Cardiac muscle cell (in vitro differentiated cells and primary cell): ENCODE measurements around the gene ROR2. TPM values are rescaled to one million over a fixed set of nuclear protein-coding genes. Genes with fewer than 3 reads are reported as not detected.

Experiments
- DNase-seq, 2 donors: peaks; one replicate each; pipeline versions ENCODE4 v3.0.0 to v3.0.0-alpha.2; 2010 to 2017; ENCODE audit warnings: low read depth in 1 of 2, low spot score in 1 of 2
- H3K27ac ChIP-seq: fragments of 200-600 bp; sonication (generic); 2 replicates; pipeline ENCODE4 v1.5.1; 2016
- H3K27me3 ChIP-seq: fragments of 200-600 bp; sonication (generic); 2 replicates; pipeline ENCODE4 v1.6.0; 2016; ENCODE audit warnings: control low read depth
- H3K36me3 ChIP-seq: fragments of 200-600 bp; sonication (generic); 2 replicates; pipeline ENCODE4 v1.5.1; 2016; ENCODE audit warnings: control low read depth
- H3K4me1 ChIP-seq: fragments of 200-600 bp; sonication (generic); 2 replicates; pipeline ENCODE4 v1.8.1; 2017; ENCODE audit warnings: low read depth, mild to moderate bottlenecking, mixed run types
- H3K4me3 ChIP-seq: fragments of 200-600 bp; sonication (generic); 2 replicates; pipeline ENCODE4 v1.5.1; 2016; ENCODE audit warnings: mild to moderate bottlenecking
- H3K9me3 ChIP-seq: fragments of 200-600 bp; sonication (generic); 2 replicates; pipeline ENCODE4 v1.5.1; 2017; ENCODE audit warnings: low read depth, mild to moderate bottlenecking, control low read depth
- polyA plus RNA-seq: library from polyadenylated mRNA; unstranded; fragments of >200 nt; fragmentation: Nextera tagmentation; extraction: Ambion mirVana; gene quantifications from 2 replicates; pipeline ENCODE4 v1.2.1, GENCODE V29; 2016
- total RNA-seq: library from RNA; depleted of rRNA; stranded (reverse); fragments of >200 nt; gene quantifications from 2 replicates; pipeline ENCODE4 v1.2.3, GENCODE V29; 2016
- TF ChIP-seq, protein P1 (sequence below): IDR thresholded peaks from 2 replicates; pipeline ENCODE4 v1.5.1; 2012; ENCODE audit warnings: low read depth, mild to moderate bottlenecking, low read length

ROR2 gene
- total and polyA plus RNA-seq, 2 experiments from 2014 or later: 21.5 to 38.6 TPM

DNA sequence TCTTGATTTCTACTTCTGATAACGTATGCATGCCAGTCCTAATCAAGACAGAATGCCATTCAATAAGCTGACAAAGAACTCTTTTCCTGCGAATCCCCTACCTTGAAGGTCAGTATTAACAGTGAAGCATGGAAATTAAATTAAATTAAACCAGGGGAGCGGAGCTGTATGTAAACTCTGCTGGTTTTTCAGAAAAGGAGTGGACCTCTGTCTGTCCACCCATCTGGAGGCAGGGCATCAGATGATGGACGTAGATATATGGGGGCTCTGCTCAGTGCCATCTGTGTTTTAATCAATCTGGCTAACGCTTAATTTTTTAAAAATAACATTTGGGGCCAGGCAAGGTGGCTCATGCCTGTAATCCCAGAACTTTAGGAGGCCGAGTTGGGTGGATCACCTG, 101.9 kb downstream of the ROR2 start:
- Histone ChIP-seq H3K36me3 (no peaks in the 10 kb centered on the region), H3K4me3 (no peak overlapping the region), H3K9me3 (no peaks in the 10 kb centered on the region), H3K4me1 (peaks cover 45% of the 10 kb centered on the region), H3K27me3 (no peaks in the 10 kb centered on the region), H3K27ac (no peak overlapping the region)
- TF ChIP-seq, protein P1, sequence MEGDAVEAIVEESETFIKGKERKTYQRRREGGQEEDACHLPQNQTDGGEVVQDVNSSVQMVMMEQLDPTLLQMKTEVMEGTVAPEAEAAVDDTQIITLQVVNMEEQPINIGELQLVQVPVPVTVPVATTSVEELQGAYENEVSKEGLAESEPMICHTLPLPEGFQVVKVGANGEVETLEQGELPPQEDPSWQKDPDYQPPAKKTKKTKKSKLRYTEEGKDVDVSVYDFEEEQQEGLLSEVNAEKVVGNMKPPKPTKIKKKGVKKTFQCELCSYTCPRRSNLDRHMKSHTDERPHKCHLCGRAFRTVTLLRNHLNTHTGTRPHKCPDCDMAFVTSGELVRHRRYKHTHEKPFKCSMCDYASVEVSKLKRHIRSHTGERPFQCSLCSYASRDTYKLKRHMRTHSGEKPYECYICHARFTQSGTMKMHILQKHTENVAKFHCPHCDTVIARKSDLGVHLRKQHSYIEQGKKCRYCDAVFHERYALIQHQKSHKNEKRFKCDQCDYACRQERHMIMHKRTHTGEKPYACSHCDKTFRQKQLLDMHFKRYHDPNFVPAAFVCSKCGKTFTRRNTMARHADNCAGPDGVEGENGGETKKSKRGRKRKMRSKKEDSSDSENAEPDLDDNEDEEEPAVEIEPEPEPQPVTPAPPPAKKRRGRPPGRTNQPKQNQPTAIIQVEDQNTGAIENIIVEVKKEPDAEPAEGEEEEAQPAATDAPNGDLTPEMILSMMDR: no peak
- no peak for DNase-seq

DNA sequence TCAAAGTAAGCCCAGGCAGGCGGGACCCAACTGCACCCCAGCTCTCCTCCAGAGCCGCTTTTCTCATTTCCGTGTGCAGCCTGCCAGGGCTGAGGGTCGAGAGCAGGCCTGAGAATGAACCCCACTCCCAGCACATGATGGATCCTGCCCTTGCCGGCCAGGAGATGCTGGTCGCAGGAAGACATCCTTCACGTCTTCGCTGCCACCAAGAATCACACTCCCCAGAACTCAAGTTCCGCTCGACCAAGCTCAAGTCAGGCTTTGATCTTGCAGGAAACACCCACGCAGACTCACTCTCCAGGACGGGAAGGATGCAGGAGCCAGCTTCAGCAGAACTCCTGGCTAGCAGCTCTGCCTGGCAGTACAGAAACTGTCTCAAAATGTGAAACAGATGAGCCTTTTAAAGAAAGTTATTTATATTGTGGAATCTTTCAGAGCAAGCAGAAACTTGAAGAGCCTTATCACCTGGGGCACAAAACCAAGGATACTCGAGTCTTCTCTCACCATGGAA, 102.4 kb downstream of the ROR2 start:
- Histone ChIP-seq H3K27me3 (no peaks in the 10 kb centered on the region), H3K4me1 (peaks cover 45% of the 10 kb centered on the region), H3K36me3 (no peaks in the 10 kb centered on the region), H3K9me3 (no peaks in the 10 kb centered on the region), H3K4me3 (no peak overlapping the region), H3K27ac (no peak overlapping the region)
- DNase-seq: peak in 1 of 2 donors; percentile 77
- TF ChIP-seq, protein P1: no peak

DNA sequence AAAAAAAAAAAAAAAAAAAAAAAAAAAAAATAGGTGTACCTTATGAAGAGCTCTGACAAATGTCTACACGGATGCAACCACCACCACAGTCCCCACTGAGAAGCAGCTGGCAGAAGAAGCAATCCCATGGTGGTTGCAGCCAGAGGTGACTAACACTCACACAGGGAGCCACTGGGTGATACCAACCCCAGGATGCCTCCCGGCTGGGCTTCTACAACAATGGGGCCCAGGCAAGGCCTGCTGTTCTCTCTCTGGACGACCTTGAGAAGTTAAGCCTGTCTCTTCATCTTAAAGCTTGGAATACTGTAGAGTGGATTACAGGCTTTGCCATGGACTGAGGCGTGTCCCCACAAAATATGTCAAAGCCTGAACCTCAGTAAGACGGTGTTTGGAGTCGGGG, 104.1 kb downstream of the ROR2 start:
- Histone ChIP-seq H3K36me3 (no peaks in the 10 kb centered on the region), H3K27ac (no peak overlapping the region), H3K4me3 (no peak overlapping the region), H3K4me1 (peaks cover 47% of the 10 kb centered on the region), H3K27me3 (no peaks in the 10 kb centered on the region), H3K9me3 (no peaks in the 10 kb centered on the region)
- DNase-seq: no peak
- TF ChIP-seq, protein P1: no peak

DNA sequence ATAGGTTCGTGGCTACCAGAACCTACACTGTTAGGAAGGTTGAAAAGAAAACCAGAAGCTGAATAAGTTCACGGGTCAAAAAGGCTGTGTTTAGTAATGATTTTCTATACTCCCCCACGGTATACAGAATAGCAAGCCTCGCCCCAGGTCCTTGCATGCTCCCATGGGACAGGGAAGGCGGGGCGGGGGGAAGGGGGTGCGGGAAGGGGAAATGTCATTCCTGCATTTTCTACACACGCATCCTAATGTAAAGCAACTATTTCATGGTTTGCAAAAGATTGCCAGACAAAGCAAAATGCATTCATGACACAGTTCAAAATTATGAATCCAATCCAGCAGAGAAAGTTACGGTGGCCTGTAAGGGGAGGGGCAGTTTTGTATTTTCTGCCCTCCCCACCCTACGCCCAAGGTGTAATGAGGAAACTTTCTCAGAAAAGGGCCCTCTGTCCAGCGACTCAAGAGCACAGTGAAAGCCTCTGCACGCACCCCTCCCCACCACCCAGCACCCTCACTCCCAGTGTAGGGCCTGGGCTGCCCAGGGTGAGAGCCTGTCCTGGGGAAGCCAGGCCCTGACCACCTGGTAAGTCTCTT, 105.2 kb downstream of the ROR2 start:
- H3K9me3 ChIP-seq: no peaks in the 10 kb centered on the region

DNA sequence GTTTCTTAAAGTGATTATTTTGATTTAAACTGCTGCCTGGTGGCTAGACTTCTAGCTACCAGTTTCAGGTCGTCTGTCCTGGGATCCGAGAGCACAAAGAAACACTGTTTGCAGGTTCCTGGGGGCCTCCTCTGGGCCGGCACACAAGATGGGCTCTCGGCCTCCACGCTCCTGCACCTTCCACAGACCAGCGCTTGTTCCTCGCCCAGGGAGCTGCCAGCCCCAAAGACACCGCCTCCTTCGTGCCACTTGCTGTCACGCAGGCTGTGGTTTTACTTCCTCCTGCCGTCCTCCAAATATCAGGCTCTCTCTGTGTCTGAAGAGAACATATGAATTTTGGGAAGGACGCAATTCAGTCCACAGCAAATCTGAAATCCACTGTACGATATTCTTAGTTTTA, 105.8 kb downstream of the ROR2 start:
- Histone ChIP-seq H3K4me3 (no peak overlapping the region), H3K27ac (peak overlapping the region; percentile 69), H3K9me3 (no peaks in the 10 kb centered on the region), H3K4me1 (peaks cover 47% of the 10 kb centered on the region), H3K36me3 (no peaks in the 10 kb centered on the region), H3K27me3 (no peaks in the 10 kb centered on the region)
- DNase-seq: no peak
- TF ChIP-seq, protein P1: no peak

More for the DNA sequence above, 105.2 kb downstream of the ROR2 start:
- no peaks in the 10 kb centered on the region for H3K36me3 ChIP-seq
- H3K4me3 ChIP-seq: no peak overlapping the region
- TF ChIP-seq, protein P1: no peak
- H3K4me1 ChIP-seq: peaks cover 47% of the 10 kb centered on the region
- no peaks in the 10 kb centered on the region for H3K27me3 ChIP-seq
- DNase-seq: no peak
- peak overlapping the region; percentile 69 for H3K27ac ChIP-seq
